GM18951 (cell line): Measurements from ENCODE around the gene ISM2.
"Not testable (repeated sequence)": the region's sequence is repeated elsewhere in the genome, so short reads cannot be mapped to it uniquely, and the experiment has no call there.

Source experiments
- POLR2A ChIP-seq: IDR thresholded peaks from 4 replicates; pipeline ENCODE4 v1.6.1; 2011; ENCODE audit warnings: mild to moderate bottlenecking; ENCODE audit not compliant: insufficient read length, insufficient read depth; ENCODE audit errors: extremely low read depth
- in situ Hi-C: fragments of 300-500 bp; cut with MboI; formaldehyde crosslinking; loops from one replicate; pipeline ENCODE4 v1.12.0; 2022; ENCODE audit warnings: low sequenced_read_pairs, mixed read lengths, inconsistent platforms; ENCODE audit not compliant: unreplicated experiment

ISM2 gene

DNA sequence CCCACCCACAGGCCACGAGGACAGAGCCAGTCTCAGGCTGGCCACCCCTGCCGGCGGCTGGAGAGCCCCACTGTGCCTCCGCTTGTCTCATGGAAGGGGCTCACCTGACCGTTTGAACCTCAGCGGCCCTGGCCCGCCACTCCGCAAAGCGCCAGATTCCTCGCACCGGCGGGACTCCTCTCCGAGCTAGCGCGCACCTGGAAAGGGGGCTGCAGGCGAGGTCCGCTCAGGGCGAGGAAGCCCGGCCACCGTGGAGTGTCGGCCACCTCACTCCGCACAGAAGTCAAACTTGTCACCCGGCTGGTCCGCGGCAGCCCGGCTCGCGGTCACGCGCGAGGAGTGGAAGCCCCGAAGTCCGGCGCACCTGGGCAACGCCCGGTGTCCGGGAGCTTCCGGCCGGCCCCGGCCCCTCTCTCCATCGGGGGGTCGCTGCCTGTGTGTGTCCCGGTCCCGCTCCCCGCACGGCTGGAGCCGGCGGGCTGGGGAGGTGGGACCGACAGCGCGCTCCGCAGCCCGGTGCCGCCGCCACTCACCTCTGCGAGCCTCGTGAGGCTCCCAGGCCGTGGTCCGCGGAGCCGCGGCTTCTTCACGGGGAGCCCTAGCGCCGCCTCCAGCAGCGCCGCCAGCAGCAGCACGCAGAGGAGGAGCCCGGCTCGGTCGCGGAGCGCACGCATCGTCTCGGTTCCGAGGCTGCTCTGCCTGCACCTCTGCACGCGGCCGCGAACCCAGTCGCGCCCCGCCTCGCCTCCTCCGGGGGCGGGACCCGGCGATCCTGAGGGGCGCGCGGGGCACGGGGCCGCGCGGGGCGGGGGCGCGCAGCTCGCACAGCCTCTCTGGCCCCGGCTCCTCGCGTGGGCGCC lies at the start of gene ISM2:
Gene ISM2 (minus strand): TSS at position 697 of the 860 bp plus-strand sequence. CDS start 23 bp downstream, at position 674.
- TF ChIP-seq POLR2A, result no peak
- in situ Hi-C loops, result no loop called here

GRCh38 chr14:77547512-77548180 lies 49.0 kb upstream of the ISM2 start:
- in situ Hi-C loops, result loop anchor here (5.0 kb wide), 1 partner anchor 250 kb away; no protein-coding TSS in a partner anchor
- no peak for TF ChIP-seq POLR2A

GRCh38 chr14:77545171-77545570 lies 46.6 kb upstream of the ISM2 start:
- in situ Hi-C loops, result loop anchor here (5.0 kb wide), 1 partner anchor 248 kb away; no protein-coding TSS in a partner anchor

DNA sequence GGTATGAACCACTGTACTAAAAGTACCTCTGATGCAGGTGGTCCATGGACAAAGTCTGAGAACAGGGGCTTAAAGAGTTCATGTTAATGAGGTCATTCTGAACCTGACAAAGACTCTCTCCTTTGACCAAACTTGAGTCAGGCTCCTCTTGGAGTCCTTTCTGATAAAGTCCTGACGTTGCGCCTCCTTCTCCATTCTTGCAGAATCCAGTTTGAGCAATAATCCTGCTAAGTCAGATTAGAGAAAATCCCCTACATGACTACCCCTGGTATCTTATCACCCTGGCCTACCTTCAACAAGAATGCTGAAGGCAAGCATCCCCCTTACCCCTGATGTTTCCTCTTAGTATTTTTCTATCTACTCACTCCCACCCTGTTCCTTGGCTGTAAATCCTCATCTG lies 46.0 kb upstream of the ISM2 start:
- TF ChIP-seq POLR2A, result no peak
- in situ Hi-C loops, result no loop called here

- in situ Hi-C loops, result no loop called here
- no peak for TF ChIP-seq POLR2A
These were observed 45.2 kb upstream of the ISM2 start for GRCh38 chr14:77543637-77544334.

DNA sequence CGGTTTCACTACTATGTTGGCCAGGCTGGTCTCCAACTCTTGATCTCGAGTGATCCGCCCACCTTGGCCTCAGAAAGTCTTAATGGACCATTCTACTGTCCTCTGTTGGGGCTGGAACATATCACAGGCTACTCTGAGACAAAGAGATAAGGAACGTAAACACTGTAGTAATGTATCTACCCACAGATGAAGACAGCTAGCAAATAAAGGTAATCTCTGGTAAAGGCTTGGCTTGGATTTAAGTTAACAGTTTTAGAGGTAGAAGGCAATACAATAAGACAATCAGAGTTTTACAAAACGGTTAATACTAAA lies 44.6 kb upstream of the ISM2 start:
- TF ChIP-seq POLR2A, result no peak
- in situ Hi-C loops, result no loop called here

DNA sequence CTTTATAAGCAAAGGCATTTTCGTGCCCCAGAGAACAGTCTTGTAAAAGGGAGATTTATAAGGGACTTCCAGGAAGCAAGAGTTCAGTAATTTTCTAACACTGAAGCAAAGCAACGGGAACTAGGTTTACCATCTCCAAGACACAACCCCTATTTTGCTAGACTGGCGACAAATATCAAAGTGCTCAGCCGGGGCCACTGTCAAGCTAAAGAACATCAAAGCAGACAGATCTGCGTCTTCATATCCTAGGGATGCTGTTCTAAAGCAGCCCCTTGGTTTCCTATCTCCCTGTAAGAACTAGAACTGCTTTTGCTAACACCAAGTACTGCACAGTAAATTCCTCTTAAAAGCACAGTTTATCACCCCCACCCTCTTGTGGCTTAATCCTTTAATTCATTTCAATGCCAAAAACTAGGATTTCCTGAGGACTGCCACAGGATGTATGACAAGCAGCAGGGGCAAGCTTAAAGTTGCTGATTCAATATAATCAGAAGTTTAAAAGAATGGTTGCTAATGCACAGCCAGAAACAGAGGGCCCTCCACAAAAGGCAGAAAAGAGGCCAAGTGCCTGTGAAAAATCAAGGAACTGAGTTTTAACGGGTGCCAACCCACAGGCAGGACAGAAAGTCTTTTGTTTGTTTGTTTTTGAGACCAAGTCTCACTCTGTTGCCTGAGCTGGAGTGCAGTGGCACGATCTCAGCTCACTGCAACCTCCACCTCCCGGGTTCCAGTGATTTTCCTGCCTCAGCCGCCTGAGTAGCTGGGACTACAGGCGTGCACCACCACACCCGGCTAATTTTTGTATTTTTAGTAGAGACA lies 44.0 kb upstream of the ISM2 start:
- TF ChIP-seq POLR2A, result no peak
- in situ Hi-C loops, result no loop called here

GRCh38 chr14:77541905-77542304 lies 43.3 kb upstream of the ISM2 start:
- no peak for TF ChIP-seq POLR2A
- in situ Hi-C loops, result no loop called here

DNA sequence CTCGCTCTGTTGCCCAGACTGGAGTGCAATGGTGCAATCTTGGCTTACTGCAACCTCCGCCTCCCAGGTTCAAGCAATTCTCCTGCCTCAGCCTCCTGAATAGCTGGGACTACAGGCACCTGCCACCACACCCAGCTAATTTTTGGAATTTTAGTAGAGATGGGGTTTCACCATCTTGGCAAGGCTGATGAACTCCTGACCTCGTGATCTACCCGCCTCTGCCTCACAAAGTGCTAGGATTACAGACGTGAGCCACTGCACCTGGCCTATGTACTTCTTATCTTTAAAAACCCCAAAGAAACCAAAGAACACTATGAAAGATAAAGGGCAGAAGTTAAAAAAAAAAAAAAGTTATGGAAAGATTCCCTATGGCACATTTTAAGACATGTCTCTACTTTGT lies 38.3 kb upstream of the ISM2 start:
- in situ Hi-C loops, result loop anchor here (10.0 kb wide), 1 partner anchor 72 kb away; no protein-coding TSS in a partner anchor

- no peak for TF ChIP-seq POLR2A
- in situ Hi-C loops, result loop anchor here (10.0 kb wide), 1 partner anchor 66 kb away; no protein-coding TSS in a partner anchor
These were observed 32.5 kb upstream of the ISM2 start for GRCh38 chr14:77531071-77531470.

DNA sequence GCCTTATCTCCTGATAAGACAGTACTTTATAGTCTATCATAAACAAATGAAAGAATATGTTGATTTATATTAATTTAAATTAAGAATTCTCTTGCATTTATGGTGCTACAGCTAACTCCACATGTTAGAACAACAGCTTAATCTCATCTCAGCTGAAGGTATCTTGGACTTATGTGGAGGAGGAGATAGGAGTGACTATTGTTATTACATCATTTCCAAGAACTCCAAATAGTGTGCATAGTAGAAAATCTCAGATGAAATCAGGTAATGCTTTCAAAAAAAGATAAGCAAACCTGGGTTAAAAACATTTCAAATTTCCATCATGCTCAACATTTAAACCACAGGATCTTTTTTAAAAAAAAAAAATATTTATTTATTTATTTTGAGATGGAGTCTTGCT lies 31.3 kb upstream of the ISM2 start:
- TF ChIP-seq POLR2A, result no peak
- in situ Hi-C loops, result loop anchor here (10.0 kb wide), 1 partner anchor 65 kb away; no protein-coding TSS in a partner anchor

- in situ Hi-C loops, result no loop called here
These were observed 30.6 kb upstream of the ISM2 start for GRCh38 chr14:77529213-77529612.

DNA sequence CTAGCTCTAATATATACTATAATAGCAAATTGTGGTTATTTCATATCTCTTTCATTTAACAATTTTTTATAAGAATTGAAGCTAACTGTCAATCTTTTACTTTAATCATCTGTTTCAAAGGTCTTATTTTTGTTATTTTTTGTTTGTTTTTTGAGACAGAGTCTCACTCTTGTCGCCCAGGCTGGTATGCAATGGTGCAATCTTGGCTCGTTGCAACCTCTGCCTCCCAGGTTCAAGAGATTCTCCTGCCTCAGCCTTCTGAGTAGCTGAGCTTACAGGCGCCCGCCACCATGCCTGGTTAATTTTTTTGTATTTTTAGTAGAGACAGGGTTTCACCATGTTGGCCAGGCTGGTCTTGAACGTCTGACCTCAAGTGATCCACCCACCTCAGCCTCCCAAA lies 30.1 kb upstream of the ISM2 start:
- in situ Hi-C loops, result not testable (repeated sequence)

More at GRCh38 chr14:77529213-77529612, 30.6 kb upstream of the ISM2 start:
- no peak for TF ChIP-seq POLR2A
